Measurements from ENCODE around the gene ZNF384.
"Not testable (repeated sequence)": the region's sequence is repeated elsewhere in the genome, so short reads cannot be mapped to it uniquely, and the experiment has no call there.

Gene ZNF384

GRCh38 chr12:6708351-6708750 lies 19.2 kb upstream of the ZNF384 start:
- H3K4me1 Mint-ChIP-seq (ENCODE audit: low read depth); H3K27ac Mint-ChIP-seq; H3K36me3 Mint-ChIP-seq (ENCODE audit: low read depth); H3K9me3 Mint-ChIP-seq; H3K4me3 Mint-ChIP-seq: not testable (repeated sequence)
- peaks cover 26% of the 10 kb centered on the region for H3K27me3 Mint-ChIP-seq (ENCODE audit: low read depth)

DNA sequence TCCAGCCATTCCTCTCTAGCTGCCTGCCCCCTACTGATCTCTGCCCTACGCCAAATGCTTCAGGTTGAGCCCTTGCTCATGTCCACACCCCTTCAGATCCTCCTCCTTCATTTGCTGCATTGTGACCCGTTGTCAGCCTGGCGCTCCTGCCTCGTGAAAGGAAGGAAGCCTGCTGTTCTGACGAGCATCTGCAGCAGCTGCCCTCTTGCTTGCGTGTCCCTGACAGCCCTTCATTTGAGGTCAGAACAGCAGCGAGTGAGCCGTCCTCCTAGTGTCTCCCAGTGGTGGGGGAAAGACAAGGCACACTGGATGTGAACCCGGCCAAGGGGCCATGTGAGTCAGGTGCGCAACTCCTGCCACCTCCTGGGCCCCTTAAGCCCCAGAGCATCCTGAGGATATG lies 14.5 kb upstream of the ZNF384 start:
- Mint-ChIP-seq H3K4me3 (peak overlapping the region; percentile 2), H3K36me3 (ENCODE audit: low read depth) (no peaks in the 10 kb centered on the region), H3K9me3 (no peaks in the 10 kb centered on the region), H3K4me1 (ENCODE audit: low read depth) (peaks cover 22% of the 10 kb centered on the region), H3K27me3 (ENCODE audit: low read depth) (peaks cover 61% of the 10 kb centered on the region), H3K27ac (no peak overlapping the region)

DNA sequence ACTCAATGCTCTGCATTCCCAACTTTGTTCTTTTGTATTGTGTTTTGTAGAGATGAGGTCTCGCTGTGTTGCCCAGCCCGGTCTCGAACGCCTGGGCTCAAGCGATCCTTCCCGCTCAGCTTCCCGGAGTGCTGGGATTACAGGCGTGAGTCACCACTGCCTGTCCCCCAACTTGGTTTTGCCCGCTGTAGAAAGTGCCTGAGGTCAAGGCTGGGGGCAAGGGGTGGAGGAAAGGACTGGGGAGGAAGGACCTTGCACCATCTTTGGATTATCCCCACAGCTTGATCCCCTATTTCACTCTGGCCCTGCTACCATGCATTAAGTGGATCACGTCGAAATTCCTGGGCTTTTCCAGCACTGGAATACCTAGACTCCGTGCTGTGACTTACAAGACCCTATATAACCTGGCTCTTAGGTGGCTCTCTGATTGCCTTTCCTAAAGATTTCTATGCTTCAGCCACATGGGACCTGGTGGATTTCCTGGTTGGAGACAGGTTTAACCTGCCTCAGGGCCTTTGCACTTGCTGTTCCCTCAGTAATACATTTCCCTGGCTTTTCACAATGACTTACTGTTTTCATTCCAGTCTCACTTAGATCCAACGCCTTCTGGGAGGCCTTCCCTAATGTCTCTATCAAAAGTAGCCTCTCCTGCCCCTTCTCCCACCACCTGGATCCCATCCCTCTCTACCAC lies 12.0 kb upstream of the ZNF384 start:
- H3K27ac Mint-ChIP-seq = no peak overlapping the region
- H3K4me1 Mint-ChIP-seq (ENCODE audit: low read depth) = peaks cover 25% of the 10 kb centered on the region
- H3K9me3 Mint-ChIP-seq = no peaks in the 10 kb centered on the region
- H3K27me3 Mint-ChIP-seq (ENCODE audit: low read depth) = peaks cover 80% of the 10 kb centered on the region
- peak overlapping the region; percentile 51 for H3K4me3 Mint-ChIP-seq
- no peaks in the 10 kb centered on the region for H3K36me3 Mint-ChIP-seq (ENCODE audit: low read depth)

DNA sequence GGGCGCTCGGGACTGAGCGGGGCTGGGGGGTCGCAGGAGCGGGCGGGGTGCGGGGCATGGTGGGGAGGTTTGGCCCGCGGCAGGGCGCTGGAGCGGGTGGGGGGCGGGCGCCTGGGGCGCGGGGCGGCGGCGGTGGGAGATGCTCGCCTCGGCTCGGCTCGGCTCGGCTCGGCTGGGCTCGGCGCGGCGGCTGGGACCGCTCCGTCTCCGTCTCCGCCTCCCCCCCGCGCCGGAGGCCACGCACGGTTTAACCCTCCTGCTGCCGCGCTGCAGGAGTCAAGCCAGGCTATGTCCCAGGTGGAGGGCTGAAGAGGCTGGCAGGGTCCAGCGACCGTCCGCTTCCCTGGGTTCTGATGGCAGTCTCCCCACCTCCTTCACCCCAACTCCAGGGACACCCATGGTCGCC lies 11.5 kb upstream of the ZNF384 start, which contains the start of gene PIANP:
TSS of gene PIANP (minus strand) at position 170 of the 406 bp plus-strand sequence. CDS start 2,754 bp downstream, outside the sequence.
- Mint-ChIP-seq H3K4me3 (peak within 1 kb of the TSS; percentile 77), H3K9me3 (no peaks in the 10 kb centered on the region), H3K36me3 (ENCODE audit: low read depth) (no peaks in the 10 kb centered on the region), H3K27ac (no peak within 1 kb of the TSS), H3K4me1 (ENCODE audit: low read depth) (peaks cover 25% of the 10 kb centered on the region), H3K27me3 (ENCODE audit: low read depth) (peaks cover 80% of the 10 kb centered on the region)

GRCh38 chr12:6699989-6700645 lies 10.9 kb upstream of the ZNF384 start:
- Mint-ChIP-seq H3K4me3 (peak overlapping the region; percentile 77), H3K27me3 (ENCODE audit: low read depth) (peaks cover 76% of the 10 kb centered on the region), H3K9me3 (no peaks in the 10 kb centered on the region), H3K36me3 (ENCODE audit: low read depth) (no peaks in the 10 kb centered on the region), H3K27ac (no peak overlapping the region), H3K4me1 (ENCODE audit: low read depth) (peaks cover 25% of the 10 kb centered on the region)

- Mint-ChIP-seq H3K4me1 (ENCODE audit: low read depth) (peaks cover 25% of the 10 kb centered on the region), H3K27ac (no peak overlapping the region), H3K36me3 (ENCODE audit: low read depth) (no peaks in the 10 kb centered on the region), H3K27me3 (ENCODE audit: low read depth) (peaks cover 69% of the 10 kb centered on the region), H3K4me3 (peak overlapping the region; percentile 77), H3K9me3 (no peaks in the 10 kb centered on the region)
Observed at GRCh38 chr12:6699259-6699988, 10.2 kb upstream of the ZNF384 start.

DNA sequence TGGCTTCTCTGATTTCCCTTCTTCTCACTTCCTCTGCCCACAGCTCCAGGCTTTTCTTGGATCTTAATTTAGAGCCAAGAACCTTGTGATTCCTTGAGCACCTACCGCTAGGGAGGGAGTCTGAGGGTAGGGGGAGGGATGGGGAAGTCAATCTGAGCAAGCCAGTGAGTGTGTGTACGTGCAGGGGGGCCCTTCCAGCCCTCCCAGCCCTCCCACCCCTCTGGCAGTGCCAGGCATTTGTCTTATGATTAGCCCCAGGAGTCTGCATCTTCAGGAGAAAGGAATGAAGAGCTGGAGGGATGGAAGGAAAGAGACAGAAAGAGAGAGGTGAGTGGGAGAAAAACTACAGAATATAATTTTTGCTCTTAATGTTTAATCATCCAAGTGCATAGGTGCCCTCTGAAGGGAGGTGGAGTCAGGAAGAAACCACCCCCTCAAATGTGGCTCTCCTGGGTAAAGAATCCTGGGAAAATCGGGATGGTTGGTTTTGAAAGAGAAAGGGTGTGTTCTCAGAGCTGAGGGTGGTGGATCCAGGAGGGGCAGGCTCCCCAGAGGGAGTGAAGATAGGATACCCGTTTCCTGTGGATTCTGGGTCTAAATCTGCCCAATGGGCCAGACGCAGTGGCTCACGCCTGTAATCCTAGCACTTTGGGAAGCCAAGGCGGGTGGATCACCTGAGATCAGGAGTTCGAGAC lies 9.3 kb upstream of the ZNF384 start:
- no peaks in the 10 kb centered on the region for H3K9me3 Mint-ChIP-seq
- no peak overlapping the region for H3K27ac Mint-ChIP-seq
- no peaks in the 10 kb centered on the region for H3K36me3 Mint-ChIP-seq (ENCODE audit: low read depth)
- H3K4me3 Mint-ChIP-seq = no peak overlapping the region
- H3K4me1 Mint-ChIP-seq (ENCODE audit: low read depth) = peaks cover 23% of the 10 kb centered on the region
- peaks cover 60% of the 10 kb centered on the region for H3K27me3 Mint-ChIP-seq (ENCODE audit: low read depth)

GRCh38 chr12:6697584-6698351 lies 8.6 kb upstream of the ZNF384 start:
- no peak overlapping the region for H3K4me3 Mint-ChIP-seq
- H3K9me3 Mint-ChIP-seq = no peaks in the 10 kb centered on the region
- peaks cover 24% of the 10 kb centered on the region for H3K4me1 Mint-ChIP-seq (ENCODE audit: low read depth)
- no peaks in the 10 kb centered on the region for H3K36me3 Mint-ChIP-seq (ENCODE audit: low read depth)
- no peak overlapping the region for H3K27ac Mint-ChIP-seq
- peaks cover 52% of the 10 kb centered on the region for H3K27me3 Mint-ChIP-seq (ENCODE audit: low read depth)

DNA sequence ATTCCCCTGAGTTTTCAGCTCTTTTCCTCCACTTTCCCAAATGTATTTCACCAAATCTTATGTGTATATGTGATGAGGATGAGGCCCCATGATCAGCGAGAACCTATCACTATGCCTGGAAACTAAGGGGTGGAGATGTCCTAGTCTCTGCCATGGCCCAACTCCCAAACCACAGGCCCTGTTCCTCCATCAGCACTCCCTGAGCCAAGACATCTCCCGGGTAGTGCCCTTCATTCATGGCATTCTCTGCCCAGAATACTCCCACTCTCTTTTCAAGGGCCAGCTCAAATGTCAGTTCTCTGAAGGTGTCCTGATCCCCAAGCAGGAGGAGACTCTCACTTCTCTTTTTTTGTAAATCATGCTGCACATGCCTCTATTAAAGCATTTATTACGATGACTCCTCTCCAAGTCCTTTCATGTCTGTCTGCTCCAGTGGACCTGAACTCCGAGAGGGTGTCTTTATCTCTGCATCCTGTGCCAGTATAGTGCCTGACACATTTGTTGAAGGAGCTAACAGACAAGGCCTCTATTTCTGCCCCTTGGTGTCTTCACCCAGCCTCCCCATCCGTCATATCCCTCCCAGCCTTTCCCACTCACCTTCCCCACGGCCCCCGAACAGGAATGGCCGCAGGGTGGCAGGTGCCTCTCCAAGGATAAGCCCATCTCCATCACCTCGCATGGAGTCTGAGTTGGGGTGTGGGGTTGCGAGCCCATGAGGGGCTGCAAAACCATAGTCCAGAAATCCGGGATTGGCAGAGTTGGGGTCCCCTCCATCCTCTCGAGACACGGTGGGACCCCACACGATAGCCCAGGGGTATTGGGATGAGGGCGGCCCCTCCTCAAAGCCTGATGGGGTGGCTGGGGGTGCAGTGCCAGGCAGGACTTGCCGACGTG lies 7.8 kb upstream of the ZNF384 start:
- H3K4me1 Mint-ChIP-seq (ENCODE audit: low read depth) = peaks cover 23% of the 10 kb centered on the region
- H3K4me3 Mint-ChIP-seq = no peak overlapping the region
- H3K27ac Mint-ChIP-seq = no peak overlapping the region
- no peaks in the 10 kb centered on the region for H3K9me3 Mint-ChIP-seq
- H3K36me3 Mint-ChIP-seq (ENCODE audit: low read depth) = no peaks in the 10 kb centered on the region
- peaks cover 44% of the 10 kb centered on the region for H3K27me3 Mint-ChIP-seq (ENCODE audit: low read depth)

DNA sequence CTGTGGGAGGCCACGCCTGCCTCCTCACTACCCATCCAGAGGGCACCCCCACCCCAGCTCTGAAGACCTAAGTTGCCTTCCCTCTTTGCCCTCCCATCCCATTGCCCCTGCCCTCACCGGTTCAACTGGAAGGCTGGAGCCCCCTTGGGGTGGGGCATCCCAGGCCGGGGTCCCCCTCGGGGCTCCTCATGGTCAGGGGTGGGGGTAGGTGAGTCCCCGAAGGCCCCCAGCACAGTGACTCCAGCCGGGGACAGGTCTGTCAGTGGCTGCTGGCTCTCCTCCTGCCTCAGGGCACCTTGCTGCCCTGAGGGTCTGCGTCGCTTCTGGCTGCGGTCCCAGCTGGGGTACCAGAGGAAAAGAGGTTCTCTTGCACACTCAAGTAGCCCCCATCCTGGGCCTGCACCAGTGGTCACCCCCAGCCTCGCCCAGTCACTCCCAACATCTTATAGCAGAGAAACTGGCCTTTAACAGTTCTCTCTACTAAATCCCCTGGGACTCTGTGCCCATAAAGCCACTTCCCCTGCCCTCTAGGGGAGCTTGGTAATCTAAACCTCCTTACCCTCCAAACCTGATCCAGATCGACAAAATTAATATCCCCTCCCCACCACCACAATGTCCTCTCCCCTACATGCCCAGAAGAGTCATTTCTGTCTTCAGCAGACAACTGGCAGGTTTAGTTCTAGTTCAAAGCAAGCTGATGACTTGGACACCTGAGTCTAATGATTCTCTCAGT lies 6.3 kb upstream of the ZNF384 start:
- Mint-ChIP-seq H3K4me3 (no peak overlapping the region), H3K36me3 (ENCODE audit: low read depth) (no peaks in the 10 kb centered on the region), H3K4me1 (ENCODE audit: low read depth) (peaks cover 15% of the 10 kb centered on the region), H3K27ac (no peak overlapping the region), H3K27me3 (ENCODE audit: low read depth) (peaks cover 31% of the 10 kb centered on the region), H3K9me3 (no peaks in the 10 kb centered on the region)

DNA sequence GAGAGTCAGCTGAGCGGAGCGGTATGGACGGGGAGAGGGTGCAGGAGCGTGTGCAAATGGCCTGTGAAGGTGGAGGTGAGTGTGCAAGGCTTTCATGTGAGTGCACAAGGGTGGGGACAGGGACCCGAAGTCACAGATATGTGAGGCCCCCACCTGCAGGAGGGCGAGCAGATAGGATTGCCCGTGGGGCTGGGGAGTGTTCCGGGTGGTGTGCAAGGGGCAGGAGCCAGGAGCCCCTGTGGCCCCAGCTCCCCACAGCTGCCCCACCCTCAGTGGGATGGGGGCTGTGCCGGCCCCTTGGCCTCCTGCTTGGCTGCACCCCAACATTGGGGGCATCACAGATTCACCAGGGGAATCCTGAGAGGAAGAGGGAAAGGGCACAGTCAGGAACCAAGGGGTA lies 5.5 kb upstream of the ZNF384 start:
- peaks cover 29% of the 10 kb centered on the region for H3K27me3 Mint-ChIP-seq (ENCODE audit: low read depth)
- peaks cover 19% of the 10 kb centered on the region for H3K4me1 Mint-ChIP-seq (ENCODE audit: low read depth)
- no peak overlapping the region for H3K27ac Mint-ChIP-seq

GRCh38 chr12:6693832-6694355 lies 4.7 kb upstream of the ZNF384 start:
- no peaks in the 10 kb centered on the region for H3K9me3 Mint-ChIP-seq
- peaks cover 21% of the 10 kb centered on the region for H3K27me3 Mint-ChIP-seq (ENCODE audit: low read depth)
- H3K4me3 Mint-ChIP-seq = no peak overlapping the region
- H3K36me3 Mint-ChIP-seq (ENCODE audit: low read depth) = no peaks in the 10 kb centered on the region
- H3K27ac Mint-ChIP-seq = no peak overlapping the region
- H3K4me1 Mint-ChIP-seq (ENCODE audit: low read depth) = peaks cover 12% of the 10 kb centered on the region

More for the DNA sequence above, 5.5 kb upstream of the ZNF384 start:
- H3K4me3 Mint-ChIP-seq = no peak overlapping the region
- H3K36me3 Mint-ChIP-seq (ENCODE audit: low read depth) = no peaks in the 10 kb centered on the region
- no peaks in the 10 kb centered on the region for H3K9me3 Mint-ChIP-seq
